Osteocyte (in vitro differentiated cells): ENCODE measurements around the gene SLC22A23. TPM values are rescaled to one million over a fixed set of nuclear protein-coding genes. Genes with fewer than 3 reads are reported as not detected.

ENCODE experiments used
- DNase-seq: peaks from one replicate; pipeline ENCODE4 v3.0.0; 2021; ENCODE audit warnings: mixed read lengths; ENCODE audit not compliant: unreplicated experiment; ENCODE audit errors: extremely low spot score
- H3K27ac Mint-ChIP-seq: one replicate; pipeline ENCODE4 v1.8.0; 2021; ENCODE audit warnings: mild to moderate bottlenecking, mixed read lengths; ENCODE audit not compliant: unreplicated experiment
- H3K27me3 Mint-ChIP-seq: one replicate; pipeline ENCODE4 v1.8.0; 2021; ENCODE audit warnings: mixed read lengths; ENCODE audit not compliant: unreplicated experiment
- H3K36me3 Mint-ChIP-seq: one replicate; pipeline ENCODE4 v1.8.0; 2021; ENCODE audit warnings: mixed read lengths; ENCODE audit not compliant: unreplicated experiment
- H3K4me1 Mint-ChIP-seq: one replicate; pipeline ENCODE4 v1.8.0; 2021; ENCODE audit warnings: mixed read lengths; ENCODE audit not compliant: unreplicated experiment
- H3K4me3 Mint-ChIP-seq: one replicate; pipeline ENCODE4 v1.8.0; 2021; ENCODE audit warnings: mild to moderate bottlenecking, moderate library complexity, mixed read lengths; ENCODE audit not compliant: unreplicated experiment
- H3K9me3 Mint-ChIP-seq: one replicate; pipeline ENCODE4 v1.8.0; 2021; ENCODE audit warnings: mixed read lengths; ENCODE audit not compliant: unreplicated experiment
- CTCF ChIP-seq: fragments of 200-600 bp; sonication (generic); IDR thresholded peaks from 2 replicates; pipeline ENCODE4 v1.5.0; 2021; ENCODE audit warnings: antibody characterized with exemption, mild to moderate bottlenecking, moderate library complexity
- total RNA-seq: library from RNA; stranded (reverse); gene quantifications from 2 replicates; pipeline ENCODE4 v1.2.1, GENCODE V29; 2021

SLC22A23 gene
- total RNA-seq, 1 donor from 2014 or later, result 10.4 TPM

GRCh38 chr6:3270258-3270657, 186.6 kb downstream of the SLC22A23 start:
- Mint-ChIP-seq H3K4me1 (no peaks in the 10 kb centered on the region), H3K4me3 (no peak overlapping the region), H3K27ac (no peak overlapping the region), H3K9me3 (no peaks in the 10 kb centered on the region), H3K36me3 (peaks cover 44% of the 10 kb centered on the region), H3K27me3 (no peaks in the 10 kb centered on the region)
- TF ChIP-seq CTCF, result no peak
- no peak for DNase-seq

- no peak for DNase-seq
- H3K36me3 Mint-ChIP-seq, result peaks cover 49% of the 10 kb centered on the region
- no peak overlapping the region for H3K27ac Mint-ChIP-seq
- no peaks in the 10 kb centered on the region for H3K4me1 Mint-ChIP-seq
- TF ChIP-seq CTCF, result no peak
- no peak overlapping the region for H3K4me3 Mint-ChIP-seq
- H3K9me3 Mint-ChIP-seq, result no peaks in the 10 kb centered on the region
- no peaks in the 10 kb centered on the region for H3K27me3 Mint-ChIP-seq
Measured at GRCh38 chr6:3269281-3269975, 187.4 kb downstream of the SLC22A23 start.

- Mint-ChIP-seq H3K27ac (no peak overlapping the region), H3K9me3 (no peaks in the 10 kb centered on the region), H3K27me3 (no peaks in the 10 kb centered on the region), H3K4me1 (no peaks in the 10 kb centered on the region), H3K4me3 (no peak overlapping the region), H3K36me3 (peaks cover 46% of the 10 kb centered on the region)
- no peak for DNase-seq
- TF ChIP-seq CTCF, result no peak
Measured at GRCh38 chr6:3268680-3269079, 188.2 kb downstream of the SLC22A23 start.

GRCh38 chr6:3267162-3267561, 189.7 kb downstream of the SLC22A23 start:
- Mint-ChIP-seq H3K27me3 (no peaks in the 10 kb centered on the region), H3K4me1 (peaks cover 2% of the 10 kb centered on the region), H3K4me3 (no peak overlapping the region), H3K27ac (no peak overlapping the region), H3K36me3 (peaks cover 41% of the 10 kb centered on the region), H3K9me3 (no peaks in the 10 kb centered on the region)
- DNase-seq, result no peak
- TF ChIP-seq CTCF, result no peak

GRCh38 chr6:3266170-3266569, 190.7 kb downstream of the SLC22A23 start:
- no peaks in the 10 kb centered on the region for H3K27me3 Mint-ChIP-seq
- peaks cover 12% of the 10 kb centered on the region for H3K4me1 Mint-ChIP-seq
- no peak overlapping the region for H3K4me3 Mint-ChIP-seq
- TF ChIP-seq CTCF, result no peak
- H3K27ac Mint-ChIP-seq, result no peak overlapping the region
- no peak for DNase-seq
- H3K9me3 Mint-ChIP-seq, result no peaks in the 10 kb centered on the region
- peaks cover 37% of the 10 kb centered on the region for H3K36me3 Mint-ChIP-seq
